ENCODE results near the gene ZC3H18. TPM values are rescaled to one million over a fixed set of nuclear protein-coding genes. Genes with fewer than 3 reads are reported as not detected.

Gene ZC3H18
- total RNA-seq, 1 experiment from 2014 or later, result 57.8 TPM

- H3K27ac ChIP-seq (ENCODE audit: low read depth, low read length), result no peak overlapping the region
- H3K9ac ChIP-seq (ENCODE audit: low read length), result no peak overlapping the region
- RAD21 ChIA-PET (ENCODE audit: low non-redundant PET in 1 of 2, low total read pairs in 2 of 2, uncharacterized antibody in 2 of 2, unreplicated experiment in 2 of 2), result no interaction called here
- H3K9me2 ChIP-seq (ENCODE audit: insufficient read depth), result no peaks in the 10 kb centered on the region
- no peaks in the 10 kb centered on the region for H4K20me1 ChIP-seq (ENCODE audit: insufficient read depth)
- CTCF ChIA-PET, result interaction anchor here (1.1 kb wide), 1 partner anchor 69 kb away, joined by 4 read pairs; no protein-coding TSS in a partner anchor
- no peaks in the 10 kb centered on the region for H3K4me1 ChIP-seq (ENCODE audit: control insufficient read depth in 1 of 2, insufficient read depth in 2 of 2, low read length in 2 of 2)
- no peak overlapping the region for H2AFZ ChIP-seq (ENCODE audit: low read depth, low read length, poor library complexity, severe bottlenecking)
- intact Hi-C loops (cut with micrococcal nuclease), result no loop called here
- peaks cover 57 to 69% of the 10 kb centered on the region in 2 experiments; a peak in 3 of 4 replicates for H3K36me3 ChIP-seq (ENCODE audit: control insufficient read depth in 1 of 2, insufficient read depth in 2 of 2, low read length in 2 of 2)
- H3K79me2 ChIP-seq (ENCODE audit: insufficient read depth, low read length), result no peaks in the 10 kb centered on the region
- H3K9me3 ChIP-seq (ENCODE audit: control insufficient read depth in 1 of 2, insufficient read depth in 1 of 2, low read depth in 1 of 2, low read length in 2 of 2), result no peaks in the 10 kb centered on the region
- POLR2A ChIA-PET, result no interaction called here
- H3K4me2 ChIP-seq (ENCODE audit: low read length), result no peak overlapping the region
- ATAC-seq (no peak), DNase-seq (ENCODE audit: low read depth, low spot score) (no peak)
- BruUV-seq (replicated peaks), result no TSS peak
- H3K27me3 ChIP-seq (ENCODE audit: insufficient read depth, low read length), result no peaks in the 10 kb centered on the region
- H3K4me3 ChIP-seq (replicated peaks in 1 of 2; ENCODE audit: low read depth in 1 of 2, low read length in 2 of 2), result no peak overlapping the region
- TF ChIP-seq SIN3A (IDR thresholded peaks at IDR 0.05; ENCODE audit: low read depth) (no peak), FOSL1 (IDR thresholded peaks at IDR 0.05; ENCODE audit: low read depth) (no peak), ZFX (IDR thresholded peaks at IDR 0.05) (no peak), POLR2A (IDR thresholded peaks at IDR 0.05; ENCODE audit: borderline replicate concordance, extremely low read depth, insufficient read depth, insufficient read length) (no peak), CBX3 (IDR thresholded peaks at IDR 0.05; ENCODE audit: low read depth) (no peak), ATF3 (IDR thresholded peaks at IDR 0.05) (no peak)
Observed at GRCh38 chr16:88627531-88628411, 57.6 kb downstream of the ZC3H18 start.

- Histone ChIP-seq H3K9ac (ENCODE audit: low read length) (no peak overlapping the region), H4K20me1 (ENCODE audit: insufficient read depth) (no peaks in the 10 kb centered on the region), H3K4me1 (ENCODE audit: control insufficient read depth in 1 of 2, insufficient read depth in 2 of 2, low read length in 2 of 2) (no peaks in the 10 kb centered on the region), H3K27me3 (ENCODE audit: insufficient read depth, low read length) (no peaks in the 10 kb centered on the region), H3K4me3 (replicated peaks in 1 of 2; ENCODE audit: low read depth in 1 of 2, low read length in 2 of 2) (no peak overlapping the region), H2AFZ (ENCODE audit: low read depth, low read length, poor library complexity, severe bottlenecking) (no peak overlapping the region), H3K27ac (ENCODE audit: low read depth, low read length) (no peak overlapping the region), H3K36me3 (ENCODE audit: control insufficient read depth in 1 of 2, insufficient read depth in 2 of 2, low read length in 2 of 2) (peaks cover 52 to 62% of the 10 kb centered on the region in 2 experiments; a peak in 3 of 4 replicates), H3K79me2 (ENCODE audit: insufficient read depth, low read length) (no peaks in the 10 kb centered on the region), H3K9me2 (ENCODE audit: insufficient read depth) (no peaks in the 10 kb centered on the region), H3K4me2 (ENCODE audit: low read length) (no peak overlapping the region), H3K9me3 (ENCODE audit: control insufficient read depth in 1 of 2, insufficient read depth in 1 of 2, low read depth in 1 of 2, low read length in 2 of 2) (no peaks in the 10 kb centered on the region)
- DNase-seq (ENCODE audit: low read depth, low spot score), result no peak
- POLR2A ChIA-PET, result no interaction called here
- CTCF ChIA-PET, result interaction anchor here (1.1 to 1.8 kb wide), 2 partner anchors 10 to 59 kb away, joined by 3 to 8 read pairs; partner anchors contain the start of genes IL17C and ZC3H18
- intact Hi-C loops (cut with micrococcal nuclease), result no loop called here
- RAD21 ChIA-PET (ENCODE audit: low non-redundant PET in 1 of 2, low total read pairs in 2 of 2, uncharacterized antibody in 2 of 2, unreplicated experiment in 2 of 2), result no interaction called here
- BruUV-seq (replicated peaks), result no TSS peak
- ATAC-seq, result peak; percentile 81
- TF ChIP-seq TCF7L2 (IDR thresholded peaks at IDR 0.05; ENCODE audit: borderline replicate concordance, extremely low read depth, insufficient read depth, insufficient read length), result no peak
- no peak for TF ChIP-seq SP1 (IDR thresholded peaks at IDR 0.05; ENCODE audit: low read depth)
- TF ChIP-seq CTCF (IDR thresholded peaks at IDR 0.05 in 2 of 3, conservative IDR thresholded peaks at IDR 0.05 in 1 of 3; ENCODE audit: borderline replicate concordance in 1 of 3, insufficient read depth in 1 of 3, low read depth in 2 of 3, low read length in 2 of 3), result peak in 2 of 3 experiments; percentile 77 to 87; a peak in 4 of 6 replicates
- TF ChIP-seq EGR1 (IDR thresholded peaks at IDR 0.05; ENCODE audit: low read depth), result no peak
- no peak for TF ChIP-seq ZFX (IDR thresholded peaks at IDR 0.05)
- TF ChIP-seq ZBTB33 (IDR thresholded peaks at IDR 0.05; ENCODE audit: extremely low read depth, insufficient replicate concordance, low read length), result no peak
Observed at GRCh38 chr16:88628512-88628974, 58.3 kb downstream of the ZC3H18 start.
